Fibroblast of mammary gland (primary cell): ENCODE measurements around the gene PTGIS.

Experiments
- DNase-seq: peaks from one replicate; pipeline ENCODE4 v3.0.0-alpha.2; 2010; ENCODE audit warnings: low read depth
- H3K4me3 ChIP-seq: 2 replicates; pipeline ENCODE4 v1.5.1; 2011; ENCODE audit warnings: low read depth, mild to moderate bottlenecking, low read length, moderate library complexity; ENCODE audit not compliant: control insufficient read depth
- CTCF ChIP-seq: conservative IDR thresholded peaks from 2 replicates; pipeline ENCODE4 v1.5.1; 2011; ENCODE audit warnings: low read depth, low read length, inconsistent platforms; ENCODE audit not compliant: control insufficient read depth, insufficient read depth

The PTGIS gene

GRCh38 chr20:49496553-49497397, 71.2 kb downstream of the PTGIS start:
- no peak overlapping the region for H3K4me3 ChIP-seq
- no peak for DNase-seq
- TF ChIP-seq CTCF, result no peak

DNA sequence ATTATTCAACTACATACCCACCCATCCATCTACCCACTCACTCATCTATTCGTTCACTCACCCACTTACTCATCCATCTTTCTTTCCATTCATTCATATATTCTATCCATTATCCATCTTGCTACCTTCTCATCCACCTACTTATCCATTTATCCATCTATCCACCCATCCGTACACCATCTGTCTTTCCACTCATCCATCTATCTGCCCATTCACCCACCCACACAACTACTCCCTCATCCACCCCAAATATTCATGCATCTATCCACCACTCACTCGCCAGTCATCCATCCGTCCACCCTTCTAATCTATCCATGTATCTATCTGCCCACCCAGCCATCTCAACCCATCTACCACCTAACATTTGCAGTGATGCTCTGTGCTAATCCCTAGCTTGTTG, 71.9 kb downstream of the PTGIS start:
- H3K4me3 ChIP-seq, result no peak overlapping the region
- DNase-seq, result no peak
- TF ChIP-seq CTCF, result no peak

DNA sequence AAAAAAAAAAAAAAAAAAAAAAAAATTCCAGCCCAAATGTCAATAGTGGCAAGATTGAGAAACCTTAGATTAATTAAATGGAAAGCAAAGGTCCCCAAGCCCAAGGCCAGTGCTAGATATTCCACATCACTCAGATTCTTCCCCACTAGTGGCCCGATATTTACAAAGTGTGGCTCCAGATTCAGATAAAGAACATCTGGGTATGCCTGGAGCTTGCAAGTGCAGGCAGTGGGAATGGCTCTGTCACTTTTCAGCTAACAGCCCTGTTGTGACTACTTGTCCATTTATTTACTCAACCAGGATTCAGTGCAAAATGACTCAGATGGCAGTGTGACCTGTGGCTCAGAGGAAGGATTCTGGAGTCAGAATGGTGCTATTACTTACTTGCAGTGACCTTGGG, 77.2 kb downstream of the PTGIS start:
- no peak for DNase-seq
- H3K4me3 ChIP-seq, result no peak overlapping the region
- no peak for TF ChIP-seq CTCF

DNA sequence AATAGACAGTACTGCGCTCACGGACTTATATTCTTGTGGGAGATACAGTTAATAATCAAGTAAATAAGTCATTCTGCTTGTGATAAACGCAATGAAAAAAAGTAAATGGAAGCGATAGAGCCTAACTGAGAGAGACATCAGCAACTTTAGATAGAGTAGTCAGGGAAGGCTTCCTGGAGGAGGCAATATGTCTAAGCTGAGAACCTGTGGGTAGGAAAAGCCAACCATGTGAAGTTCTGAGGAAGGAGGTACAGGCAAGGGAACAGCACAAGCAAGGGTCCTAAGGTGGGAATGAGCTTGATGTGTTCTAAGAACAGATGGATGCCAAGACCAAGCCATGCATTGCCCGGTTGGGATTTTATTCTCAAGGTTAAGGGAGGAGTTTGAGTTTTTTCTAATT, 78.2 kb downstream of the PTGIS start:
- DNase-seq, result no peak
- no peak overlapping the region for H3K4me3 ChIP-seq
- TF ChIP-seq CTCF, result no peak

DNA sequence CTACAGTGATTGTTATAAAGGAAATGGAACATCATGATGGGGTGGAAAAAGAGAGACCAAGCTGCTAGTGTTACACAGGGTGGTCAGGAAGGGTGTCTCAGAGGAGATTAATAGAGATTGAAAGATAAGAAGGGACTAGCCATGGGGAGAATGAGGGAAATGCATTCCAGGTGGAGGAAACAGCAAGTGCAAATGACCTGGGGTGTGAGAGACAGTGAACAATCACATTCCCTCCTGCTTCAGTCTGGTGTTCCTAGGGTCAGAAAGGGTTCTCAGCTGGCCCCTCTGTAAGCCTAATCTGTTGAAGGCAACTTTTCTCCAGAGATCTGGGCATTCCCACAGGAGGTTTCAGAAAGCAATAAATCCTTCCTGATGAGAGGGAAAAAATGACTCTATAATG, 81.9 kb downstream of the PTGIS start:
- no peak for DNase-seq
- H3K4me3 ChIP-seq, result no peak overlapping the region
- no peak for TF ChIP-seq CTCF

- no peak for DNase-seq
- TF ChIP-seq CTCF, result no peak
- H3K4me3 ChIP-seq, result no peak overlapping the region
These were observed 82.4 kb downstream of the PTGIS start for GRCh38 chr20:49485563-49485962.
